OCI-LY7 (cell line): ENCODE results near the gene LRRC74B. TPM values are rescaled to one million over a fixed set of nuclear protein-coding genes. Genes with fewer than 3 reads are reported as not detected.
"Not testable (repeated sequence)": the region's sequence is repeated elsewhere in the genome, so short reads cannot be mapped to it uniquely, and the experiment has no call there.

Source experiments
- BruUV-seq: library from RNA; stranded (reverse); fragments of 400-500 nt; replicated peaks from 2 replicates; lab custom pipeline; 2021; lab: Mats Ljungman, UMichigan
- CTCF ChIA-PET: fragments of 300-600 bp; sonication (Branson Sonifier 250); formaldehyde crosslinking; loops from one replicate; lab custom pipeline; 2022; ENCODE audit warnings: antibody characterized with exemption; ENCODE audit not compliant: unreplicated experiment; lab: Charles Lee
- POLR2A ChIA-PET: fragments of 300-600 bp; sonication (Branson Sonifier 250); formaldehyde crosslinking; loops from one replicate; lab custom pipeline; 2022; ENCODE audit warnings: antibody characterized with exemption; lab: Charles Lee
- DNase-seq: peaks from one replicate; pipeline ENCODE4 v3.0.0-alpha.2; 2015; ENCODE audit warnings: low spot score
- H2AFZ ChIP-seq: fragments of 200-600 bp; sonication (generic), shearing (Covaris generic); 2 replicates; pipeline ENCODE4 v1.6.1; 2014; ENCODE audit warnings: mild to moderate bottlenecking, antibody characterized with exemption, low read length, moderate library complexity
- H3K27ac ChIP-seq: fragments of 200-600 bp; sonication (generic); 2 replicates; pipeline ENCODE4 v1.5.1; 2014; ENCODE audit warnings: mixed run types, low read depth, mild to moderate bottlenecking, moderate library complexity, low read length, inconsistent platforms; ENCODE audit not compliant: poor library complexity, severe bottlenecking
- H3K36me3 ChIP-seq: fragments of 200-600 bp; sonication (generic); 2 replicates; pipeline ENCODE4 v1.6.1; 2014; ENCODE audit warnings: mild to moderate bottlenecking, antibody characterized with exemption, low read length, moderate library complexity, mixed read lengths; ENCODE audit not compliant: insufficient read depth
- H3K4me1 ChIP-seq: fragments of 200-600 bp; sonication (generic); 2 replicates; pipeline ENCODE4 v1.5.1; 2014; ENCODE audit warnings: mild to moderate bottlenecking, low read length; ENCODE audit not compliant: insufficient read depth, poor library complexity, severe bottlenecking
- H3K4me2 ChIP-seq: fragments of 200-600 bp; sonication (generic); 2 replicates; pipeline ENCODE4 v1.6.1; 2014; ENCODE audit warnings: mild to moderate bottlenecking, low read length
- H3K4me3 ChIP-seq: fragments of 200-600 bp; sonication (generic); 2 replicates; pipeline ENCODE4 v1.5.1; 2014; ENCODE audit warnings: mild to moderate bottlenecking, low read depth, low read length; ENCODE audit not compliant: poor library complexity, severe bottlenecking
- H3K79me2 ChIP-seq: fragments of 200-600 bp; sonication (generic); 2 replicates; pipeline ENCODE4 v1.6.1; 2016; ENCODE audit warnings: low read depth, mild to moderate bottlenecking, low read length, moderate library complexity, mixed read lengths; ENCODE audit not compliant: insufficient read depth
- H3K9me2 ChIP-seq: fragments of 200-600 bp; sonication (generic); 2 replicates; pipeline ENCODE4 v1.6.1; 2016; ENCODE audit warnings: mild to moderate bottlenecking, low read length, mixed read lengths; ENCODE audit not compliant: insufficient read depth
- H3K9me3 ChIP-seq: fragments of 200-600 bp; sonication (generic); 2 replicates; pipeline ENCODE4 v1.6.1; 2014; ENCODE audit warnings: mild to moderate bottlenecking, mixed run types, low read length, mixed read lengths
- H4K20me1 ChIP-seq: fragments of 200-600 bp; sonication (generic); 2 replicates; pipeline ENCODE4 v1.6.1; 2014; ENCODE audit warnings: mild to moderate bottlenecking, antibody characterized with exemption, low read length, moderate library complexity, mixed read lengths; ENCODE audit not compliant: insufficient read depth
- CTCF ChIP-seq: fragments of 200-600 bp; sonication (generic); conservative IDR thresholded peaks from 2 replicates; pipeline ENCODE4 v1.5.1; 2014; ENCODE audit warnings: mild to moderate bottlenecking, antibody characterized with exemption, low read length, moderate library complexity, mixed read lengths
- EZH2phosphoT487 ChIP-seq: fragments of 200-600 bp; sonication (generic); IDR thresholded peaks from 2 replicates; pipeline ENCODE4 v1.6.1; 2018; ENCODE audit warnings: low read depth, borderline replicate concordance, mild to moderate bottlenecking, mixed run types, antibody characterized with exemption, low read length, moderate library complexity, mixed read lengths
- intact Hi-C: fragments of 100-400 bp; cut with micrococcal nuclease; formaldehyde crosslinking; loops from one replicate; pipeline ENCODE4 v1.10.0; 2022; ENCODE audit not compliant: unreplicated experiment
- total RNA-seq, 2 experiments: library from RNA; depleted of rRNA in 1 of 2; stranded (reverse); fragments of >200 nt in 1 of 2; shearing (Covaris generic) in 1 of 2; gene quantifications; 2 replicates each; pipeline ENCODE4 v1.2.3, GENCODE V29; 2014 to 2022

LRRC74B gene
- total RNA-seq, 2 experiments from 2014 or later: not detected

GRCh38 chr22:21038405-21038804 lies 7.3 kb upstream of the LRRC74B start:
- no peak overlapping the region for H3K27ac ChIP-seq
- no peak for TF ChIP-seq EZH2phosphoT487
- no peak for TF ChIP-seq CTCF
- H3K36me3 ChIP-seq: no peaks in the 10 kb centered on the region
- no peaks in the 10 kb centered on the region for H3K9me2 ChIP-seq
- DNase-seq: no peak
- POLR2A ChIA-PET: no interaction called here
- H2AFZ ChIP-seq: no peak overlapping the region
- BruUV-seq: no TSS peak
- no peaks in the 10 kb centered on the region for H3K79me2 ChIP-seq
- no peaks in the 10 kb centered on the region for H4K20me1 ChIP-seq
- intact Hi-C loops: no loop called here
- CTCF ChIA-PET: no interaction called here
- H3K4me3 ChIP-seq: no peak overlapping the region
- no peaks in the 10 kb centered on the region for H3K9me3 ChIP-seq
- H3K4me2 ChIP-seq: no peak overlapping the region
- H3K4me1 ChIP-seq: peaks cover 5% of the 10 kb centered on the region

GRCh38 chr22:21039158-21039557 lies 6.6 kb upstream of the LRRC74B start:
- H3K36me3 ChIP-seq, intact Hi-C loops, H3K4me3 ChIP-seq, H4K20me1 ChIP-seq, BruUV-seq, H3K79me2 ChIP-seq, H3K9me2 ChIP-seq, H3K9me3 ChIP-seq, CTCF ChIA-PET, POLR2A ChIA-PET, DNase-seq, H3K4me2 ChIP-seq, H3K27ac ChIP-seq, H2AFZ ChIP-seq, H3K4me1 ChIP-seq: not testable (repeated sequence)

GRCh38 chr22:21041937-21042336 lies 3.8 kb upstream of the LRRC74B start:
- Histone ChIP-seq H3K4me3 (no peak overlapping the region), H3K27ac (no peak overlapping the region), H4K20me1 (no peaks in the 10 kb centered on the region), H3K4me1 (peaks cover 5% of the 10 kb centered on the region), H2AFZ (no peak overlapping the region), H3K79me2 (no peaks in the 10 kb centered on the region), H3K9me3 (no peaks in the 10 kb centered on the region), H3K36me3 (no peaks in the 10 kb centered on the region), H3K9me2 (no peaks in the 10 kb centered on the region), H3K4me2 (no peak overlapping the region)
- ChIA-PET POLR2A (no interaction called here), CTCF (no interaction called here)
- no peak for DNase-seq
- intact Hi-C loops: no loop called here
- BruUV-seq: no TSS peak
- TF ChIP-seq CTCF: no peak
- no peak for TF ChIP-seq EZH2phosphoT487
